DOHH2 (cell line): ENCODE results near the gene STX1B.

Experiments used
- H3F3A ChIP-seq: fragments of 200-600 bp; sonication (generic), shearing (Covaris generic); 2 replicates; pipeline ENCODE4 v1.6.0; 2016; ENCODE audit warnings: antibody characterized with exemption, mild to moderate bottlenecking; ENCODE audit not compliant: control insufficient read depth, insufficient read depth
- H3K27ac ChIP-seq: fragments of 200-600 bp; sonication (generic); 2 replicates; pipeline ENCODE4 v1.5.1; 2014; ENCODE audit warnings: low read depth, mild to moderate bottlenecking, low read length, moderate library complexity
- H3K27me3 ChIP-seq: fragments of 200-600 bp; sonication (generic); 2 replicates; pipeline ENCODE4 v1.6.1; 2014; ENCODE audit warnings: mild to moderate bottlenecking, low read length, mixed read lengths; ENCODE audit not compliant: control insufficient read depth
- H3K36me3 ChIP-seq: fragments of 200-600 bp; sonication (generic); 2 replicates; pipeline ENCODE4 v1.6.1; 2014; ENCODE audit warnings: mild to moderate bottlenecking, low read length, moderate library complexity, mixed read lengths; ENCODE audit not compliant: control insufficient read depth
- H3K4me1 ChIP-seq: fragments of 200-600 bp; sonication (generic); 2 replicates; pipeline ENCODE4 v1.6.1; 2014; ENCODE audit warnings: mild to moderate bottlenecking, low read length, mixed read lengths; ENCODE audit not compliant: control insufficient read depth
- H3K4me2 ChIP-seq: fragments of 200-600 bp; sonication (generic); 2 replicates; pipeline ENCODE4 v1.6.0; 2014; ENCODE audit warnings: mild to moderate bottlenecking, low read length, moderate library complexity
- H3K4me3 ChIP-seq: fragments of 200-600 bp; sonication (generic); 2 replicates; pipeline ENCODE4 v1.5.1; 2014; ENCODE audit warnings: mild to moderate bottlenecking, low read length, mixed read lengths
- H3K79me2 ChIP-seq: fragments of 200-600 bp; sonication (generic); 2 replicates; pipeline ENCODE4 v1.6.1; 2014; ENCODE audit warnings: mild to moderate bottlenecking, low read length, mixed read lengths; ENCODE audit not compliant: control insufficient read depth
- H3K9me2 ChIP-seq: fragments of 200-600 bp; sonication (generic); replicated peaks from 2 replicates; pipeline ENCODE4 v1.6.1; 2014; ENCODE audit warnings: mild to moderate bottlenecking, low read length, mixed read lengths; ENCODE audit not compliant: control insufficient read depth
- H3K9me3 ChIP-seq: fragments of 200-600 bp; sonication (generic); 2 replicates; pipeline ENCODE4 v1.6.1; 2014; ENCODE audit warnings: antibody characterized with exemption, low read length, mixed read lengths; ENCODE audit not compliant: control insufficient read depth, insufficient read depth
- H4K20me1 ChIP-seq: fragments of 200-600 bp; sonication (generic); 2 replicates; pipeline ENCODE4 v1.6.0; 2014; ENCODE audit warnings: low read depth, mild to moderate bottlenecking, antibody characterized with exemption, low read length, moderate library complexity; ENCODE audit not compliant: control insufficient read depth, insufficient read depth
- CTCF ChIP-seq: fragments of 200-600 bp; sonication (generic); IDR thresholded peaks from one replicate; pipeline ENCODE4 v1.5.1; 2014; ENCODE audit warnings: antibody characterized with exemption, mild to moderate bottlenecking, low read depth, low read length; ENCODE audit not compliant: poor library complexity, severe bottlenecking
- EZH2phosphoT487 ChIP-seq: fragments of 200-600 bp; sonication (generic); IDR thresholded peaks from 2 replicates; pipeline ENCODE4 v1.6.1; 2017; ENCODE audit warnings: borderline replicate concordance, mild to moderate bottlenecking, antibody characterized with exemption, low read length, moderate library complexity, mixed read lengths

STX1B gene

GRCh38 chr16:31006589-31006988 is 3.8 kb downstream of the STX1B start:
- no peaks in the 10 kb centered on the region for H3K4me1 ChIP-seq
- no peaks in the 10 kb centered on the region for H3K9me2 ChIP-seq
- H3K4me3 ChIP-seq: no peak overlapping the region
- no peak for TF ChIP-seq EZH2phosphoT487
- TF ChIP-seq CTCF: no peak
- H3F3A ChIP-seq: no peaks in the 10 kb centered on the region
- no peaks in the 10 kb centered on the region for H3K9me3 ChIP-seq
- peaks cover 9% of the 10 kb centered on the region; the same call in 1 of the 2 replicates for H3K27me3 ChIP-seq
- no peaks in the 10 kb centered on the region for H3K79me2 ChIP-seq
- no peaks in the 10 kb centered on the region for H4K20me1 ChIP-seq
- no peaks in the 10 kb centered on the region for H3K36me3 ChIP-seq
- H3K4me2 ChIP-seq: no peak overlapping the region
- H3K27ac ChIP-seq: no peak overlapping the region

- H3K27ac ChIP-seq: no peak overlapping the region
- H3F3A ChIP-seq: no peaks in the 10 kb centered on the region
- no peaks in the 10 kb centered on the region for H3K9me3 ChIP-seq
- TF ChIP-seq CTCF (no peak), EZH2phosphoT487 (no peak)
- H3K36me3 ChIP-seq: no peaks in the 10 kb centered on the region
- no peaks in the 10 kb centered on the region for H3K4me1 ChIP-seq
- H3K9me2 ChIP-seq: no peaks in the 10 kb centered on the region
- H3K79me2 ChIP-seq: no peaks in the 10 kb centered on the region
- peaks cover 7% of the 10 kb centered on the region; the same call in 1 of the 2 replicates for H3K27me3 ChIP-seq
- no peak overlapping the region for H3K4me3 ChIP-seq
- no peak overlapping the region for H3K4me2 ChIP-seq
- H4K20me1 ChIP-seq: no peaks in the 10 kb centered on the region
Measured at GRCh38 chr16:31006086-31006385, 4.4 kb downstream of the STX1B start.

- no peaks in the 10 kb centered on the region for H3K36me3 ChIP-seq
- H3K9me3 ChIP-seq: no peaks in the 10 kb centered on the region
- H3F3A ChIP-seq: no peaks in the 10 kb centered on the region
- H3K4me1 ChIP-seq: no peaks in the 10 kb centered on the region
- H4K20me1 ChIP-seq: no peaks in the 10 kb centered on the region
- peaks cover 4% of the 10 kb centered on the region; the same call in 1 of the 2 replicates for H3K27me3 ChIP-seq
- no peak overlapping the region for H3K27ac ChIP-seq
- H3K4me2 ChIP-seq: no peak overlapping the region
- H3K9me2 ChIP-seq: no peaks in the 10 kb centered on the region
- H3K4me3 ChIP-seq: no peak overlapping the region
- H3K79me2 ChIP-seq: no peaks in the 10 kb centered on the region
- no peak for TF ChIP-seq CTCF
- no peak for TF ChIP-seq EZH2phosphoT487
Measured at GRCh38 chr16:31005350-31006085, 4.9 kb downstream of the STX1B start.
